Ishikawa (cell line): ENCODE measurements around the gene RCOR3.

Experiments
- CEBPB ChIP-seq: IDR thresholded peaks from 2 replicates; pipeline ENCODE4 v1.6.1; 2012
- FOXM1 ChIP-seq: IDR thresholded peaks from 2 replicates; pipeline ENCODE4 v1.6.1; 2012; ENCODE audit warnings: low read depth, borderline replicate concordance
- RAD21 ChIP-seq: IDR thresholded peaks from 2 replicates; pipeline ENCODE4 v1.6.1; 2012; ENCODE audit warnings: low read depth
- TEAD4 ChIP-seq: IDR thresholded peaks from 2 replicates; pipeline ENCODE4 v1.6.1; 2012
- YY1 ChIP-seq: IDR thresholded peaks from 2 replicates; pipeline ENCODE4 v1.6.1; 2012; ENCODE audit warnings: low read depth
- TF ChIP-seq, protein P1 (sequence below): IDR thresholded peaks from 2 replicates; pipeline ENCODE4 v1.6.1; 2012

DNA sequence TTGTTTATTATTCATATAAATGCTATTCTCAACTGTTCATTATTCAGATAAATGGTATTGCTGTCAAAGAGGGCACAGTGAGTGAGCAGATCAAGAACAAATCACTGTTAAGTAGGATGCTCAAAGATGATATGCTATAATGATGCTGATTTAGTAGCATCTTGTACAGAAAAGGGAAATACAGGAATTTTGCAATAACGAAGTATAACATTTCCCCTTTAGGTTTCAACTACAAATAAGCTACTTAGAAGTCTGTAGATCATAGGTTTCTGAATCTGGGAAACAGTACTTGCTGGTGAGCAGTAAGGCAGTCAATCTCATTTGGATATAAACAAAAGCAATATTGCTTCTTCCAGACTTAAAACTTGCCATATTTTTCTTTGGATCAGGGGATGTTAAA, 27.3 kb upstream of the RCOR3 start:
- TF ChIP-seq TEAD4 = no peak
- TF ChIP-seq, protein P1, sequence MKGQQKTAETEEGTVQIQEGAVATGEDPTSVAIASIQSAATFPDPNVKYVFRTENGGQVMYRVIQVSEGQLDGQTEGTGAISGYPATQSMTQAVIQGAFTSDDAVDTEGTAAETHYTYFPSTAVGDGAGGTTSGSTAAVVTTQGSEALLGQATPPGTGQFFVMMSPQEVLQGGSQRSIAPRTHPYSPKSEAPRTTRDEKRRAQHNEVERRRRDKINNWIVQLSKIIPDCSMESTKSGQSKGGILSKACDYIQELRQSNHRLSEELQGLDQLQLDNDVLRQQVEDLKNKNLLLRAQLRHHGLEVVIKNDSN = no peak
- no peak for TF ChIP-seq RAD21
- no peak for TF ChIP-seq CEBPB
- no peak for TF ChIP-seq FOXM1
- TF ChIP-seq YY1 = no peak
